IPS-20b (cell line): ENCODE results near the gene AGBL1.

Source experiments
- H3K27ac ChIP-seq: one replicate; pipeline ENCODE4 v1.5.1; 2013; ENCODE audit warnings: low read length
- H3K27me3 ChIP-seq: 2 replicates; pipeline ENCODE4 v1.6.1; 2013; ENCODE audit warnings: mild to moderate bottlenecking, low read length, inconsistent platforms; ENCODE audit not compliant: insufficient read depth
- H3K36me3 ChIP-seq: 2 replicates; pipeline ENCODE4 v1.6.1; 2013; ENCODE audit warnings: low read depth, mild to moderate bottlenecking, inconsistent platforms, low read length, moderate library complexity; ENCODE audit not compliant: insufficient read depth
- H3K4me1 ChIP-seq: 2 replicates; pipeline ENCODE4 v1.6.1; 2013; ENCODE audit warnings: mild to moderate bottlenecking, control low read depth, inconsistent platforms, low read length, moderate library complexity; ENCODE audit not compliant: insufficient read depth
- H3K4me3 ChIP-seq: 2 replicates; pipeline ENCODE4 v1.5.1; 2013; ENCODE audit warnings: mild to moderate bottlenecking, low read length, inconsistent platforms
- H3K9ac ChIP-seq: 2 replicates; pipeline ENCODE4 v1.6.1; 2013; ENCODE audit warnings: low read depth, mild to moderate bottlenecking, inconsistent platforms, low read length, moderate library complexity
- H3K9me3 ChIP-seq: 2 replicates; pipeline ENCODE4 v1.6.1; 2013; ENCODE audit warnings: mild to moderate bottlenecking, low read depth, low read length, inconsistent platforms; ENCODE audit not compliant: insufficient read depth

The AGBL1 gene

DNA sequence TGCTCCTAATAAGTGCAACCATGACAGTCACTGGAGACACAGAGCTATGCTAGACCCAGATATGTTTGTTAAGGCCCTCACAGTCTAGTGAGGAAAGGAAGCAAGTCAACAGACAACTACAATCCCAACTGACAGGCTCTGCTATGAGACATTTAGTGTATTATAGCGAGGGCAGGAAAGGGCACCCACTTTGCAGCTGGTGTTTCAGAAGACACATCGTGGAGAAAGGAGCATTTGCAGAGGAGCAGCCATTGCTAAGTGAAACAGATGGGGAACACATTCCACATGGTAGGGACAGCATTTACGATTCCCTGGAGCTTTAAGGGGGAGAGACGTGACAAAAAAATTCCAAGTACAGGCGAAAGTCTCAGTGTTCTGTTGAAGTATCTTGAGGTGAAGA lies 685.6 kb downstream of the AGBL1 start:
- Histone ChIP-seq H3K27ac (no peak overlapping the region), H3K4me1 (no peaks in the 10 kb centered on the region), H3K9ac (no peak overlapping the region), H3K9me3 (no peaks in the 10 kb centered on the region), H3K27me3 (no peaks in the 10 kb centered on the region), H3K4me3 (no peak overlapping the region), H3K36me3 (no peaks in the 10 kb centered on the region)

DNA sequence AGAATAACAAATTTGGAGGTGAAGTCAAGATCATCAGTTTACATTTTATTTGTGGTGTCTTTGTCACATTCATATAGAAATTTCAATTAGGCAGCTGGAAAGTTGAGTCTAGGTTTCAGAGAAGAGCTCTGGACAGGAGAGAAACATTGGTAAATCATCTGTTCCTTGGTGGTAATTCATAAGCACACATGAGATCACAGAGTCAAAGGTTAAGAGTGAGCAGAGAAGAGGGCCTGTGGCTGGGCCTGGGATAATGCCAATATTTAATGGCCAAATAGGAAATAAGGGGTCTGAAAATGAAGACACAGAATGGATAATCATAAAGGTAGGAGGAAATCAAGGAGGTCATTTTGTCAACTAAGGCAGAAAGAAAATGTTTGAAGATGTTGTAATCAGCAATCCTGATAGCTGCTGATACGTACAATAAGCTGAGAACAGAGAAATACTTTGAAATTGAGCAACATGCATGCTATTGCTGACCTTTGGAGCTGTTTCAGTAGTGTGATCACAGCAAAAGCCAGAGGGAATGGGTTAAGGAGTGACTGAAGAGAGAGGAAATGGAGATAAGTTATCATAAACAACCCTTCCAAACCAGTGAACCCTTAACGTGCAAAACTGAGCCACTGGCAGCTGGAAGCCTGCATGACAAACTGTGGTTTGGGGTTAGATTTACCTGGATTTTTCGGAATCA lies 692.8 kb downstream of the AGBL1 start:
- Histone ChIP-seq H3K36me3 (no peaks in the 10 kb centered on the region), H3K9me3 (no peaks in the 10 kb centered on the region), H3K9ac (no peak overlapping the region), H3K27me3 (no peaks in the 10 kb centered on the region), H3K4me3 (no peak overlapping the region), H3K27ac (no peak overlapping the region), H3K4me1 (no peaks in the 10 kb centered on the region)

DNA sequence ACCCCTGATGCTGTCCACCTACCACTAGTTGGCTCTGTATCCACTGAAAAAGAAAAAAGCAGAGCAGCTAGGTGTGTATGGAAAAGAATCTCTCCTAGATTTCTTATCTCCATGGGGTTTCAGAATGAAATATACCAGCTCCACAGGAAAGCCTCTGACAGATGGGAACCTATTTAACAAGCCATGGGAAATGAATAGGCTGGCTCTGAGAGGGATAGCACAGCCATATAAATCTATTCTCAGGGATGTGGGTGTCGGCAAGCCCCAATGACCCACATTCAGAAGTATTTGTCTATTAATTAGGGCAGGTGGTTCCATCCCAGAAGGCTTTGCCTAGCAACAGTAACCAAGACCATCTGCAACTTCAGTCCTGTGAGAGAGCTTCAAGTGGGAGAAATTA lies 694.1 kb downstream of the AGBL1 start:
- Histone ChIP-seq H3K27ac (no peak overlapping the region), H3K9ac (no peak overlapping the region), H3K4me1 (no peaks in the 10 kb centered on the region), H3K4me3 (no peak overlapping the region), H3K36me3 (no peaks in the 10 kb centered on the region), H3K27me3 (no peaks in the 10 kb centered on the region), H3K9me3 (no peaks in the 10 kb centered on the region)

DNA sequence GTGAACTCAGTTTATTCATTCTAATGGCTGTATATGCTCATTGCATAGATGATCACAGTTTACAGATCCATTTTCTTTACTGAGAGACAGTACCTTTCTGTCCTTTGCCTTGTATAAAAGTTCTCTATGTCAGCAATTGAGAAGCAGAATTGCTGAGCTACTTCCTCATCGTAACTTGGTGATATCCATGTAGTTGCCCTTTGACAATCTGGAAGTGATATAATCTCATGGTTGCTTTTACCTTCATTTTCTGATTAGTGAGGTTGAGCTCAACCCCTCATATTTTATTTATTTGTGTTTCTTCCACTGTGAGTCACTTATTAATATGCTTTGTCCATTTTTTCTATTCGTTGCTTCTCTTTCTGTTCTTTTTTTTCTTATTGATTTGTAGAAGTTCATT lies 696.5 kb downstream of the AGBL1 start:
- Histone ChIP-seq H3K9me3 (no peaks in the 10 kb centered on the region), H3K27ac (no peak overlapping the region), H3K27me3 (no peaks in the 10 kb centered on the region), H3K36me3 (no peaks in the 10 kb centered on the region), H3K4me3 (no peak overlapping the region), H3K9ac (no peak overlapping the region), H3K4me1 (no peaks in the 10 kb centered on the region)

DNA sequence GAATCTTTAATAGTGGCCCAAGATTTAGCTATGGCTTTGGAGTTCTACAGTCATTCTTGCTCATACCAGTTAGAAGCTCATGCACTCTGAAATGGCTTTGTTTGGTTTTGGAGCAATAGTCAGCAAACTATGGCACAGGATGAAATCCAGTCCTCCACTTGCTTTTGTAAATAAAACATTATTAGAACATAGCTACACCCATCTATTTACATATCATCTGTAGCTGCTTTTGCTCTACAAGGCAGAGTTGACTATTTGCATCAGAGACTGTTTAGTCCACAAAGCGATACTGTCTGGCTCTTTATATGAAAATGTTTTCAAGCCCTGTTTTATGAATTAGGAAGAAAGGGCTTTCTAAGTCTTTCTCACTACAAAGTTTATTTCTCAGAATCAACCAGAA lies 716.9 kb downstream of the AGBL1 start:
- Histone ChIP-seq H3K27ac (no peak overlapping the region), H3K9ac (no peak overlapping the region), H3K4me1 (no peaks in the 10 kb centered on the region), H3K9me3 (no peaks in the 10 kb centered on the region), H3K4me3 (no peak overlapping the region), H3K36me3 (no peaks in the 10 kb centered on the region), H3K27me3 (no peaks in the 10 kb centered on the region)

DNA sequence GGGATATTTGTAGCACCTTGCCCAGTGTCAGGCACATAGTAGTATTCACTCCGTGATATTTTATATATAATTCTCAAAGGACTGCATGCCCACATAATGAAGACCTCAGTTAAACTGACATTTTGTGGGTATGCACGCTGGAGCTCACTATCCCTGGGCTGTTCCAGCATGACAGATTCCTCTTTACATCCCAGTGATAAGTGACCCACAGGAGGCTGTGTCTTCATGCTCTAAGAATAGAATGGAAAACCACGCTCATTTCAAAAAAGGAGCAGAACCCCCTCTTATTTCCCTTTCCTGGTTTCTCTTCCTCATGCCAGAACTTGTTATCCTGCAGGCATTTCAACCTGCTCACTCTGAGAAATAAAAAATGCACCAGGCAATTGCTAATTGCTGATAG lies 717.5 kb downstream of the AGBL1 start:
- Histone ChIP-seq H3K36me3 (no peaks in the 10 kb centered on the region), H3K4me1 (no peaks in the 10 kb centered on the region), H3K27me3 (no peaks in the 10 kb centered on the region), H3K9me3 (no peaks in the 10 kb centered on the region), H3K9ac (no peak overlapping the region), H3K4me3 (no peak overlapping the region), H3K27ac (no peak overlapping the region)

DNA sequence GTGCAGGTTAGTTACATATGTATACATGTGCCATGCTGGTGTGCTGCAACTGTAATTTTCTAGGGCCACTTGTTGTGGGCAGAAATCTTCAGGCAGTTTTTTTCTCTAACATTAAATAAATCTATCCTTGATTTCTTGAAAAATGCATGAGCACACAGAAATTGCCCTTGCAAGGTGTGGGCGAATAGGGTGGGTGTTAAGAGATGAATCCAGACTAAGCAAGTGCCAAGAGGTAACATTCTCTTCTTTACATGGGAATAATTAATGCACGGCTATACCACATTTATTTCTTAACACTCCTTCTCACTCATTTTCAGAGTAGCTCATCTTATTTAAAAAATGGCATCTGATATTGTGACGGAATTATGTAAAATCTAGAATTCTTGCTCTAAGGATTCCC lies 719.6 kb downstream of the AGBL1 start:
- Histone ChIP-seq H3K27me3 (no peaks in the 10 kb centered on the region), H3K9me3 (no peaks in the 10 kb centered on the region), H3K4me3 (no peak overlapping the region), H3K27ac (no peak overlapping the region), H3K36me3 (no peaks in the 10 kb centered on the region), H3K4me1 (no peaks in the 10 kb centered on the region), H3K9ac (no peak overlapping the region)

DNA sequence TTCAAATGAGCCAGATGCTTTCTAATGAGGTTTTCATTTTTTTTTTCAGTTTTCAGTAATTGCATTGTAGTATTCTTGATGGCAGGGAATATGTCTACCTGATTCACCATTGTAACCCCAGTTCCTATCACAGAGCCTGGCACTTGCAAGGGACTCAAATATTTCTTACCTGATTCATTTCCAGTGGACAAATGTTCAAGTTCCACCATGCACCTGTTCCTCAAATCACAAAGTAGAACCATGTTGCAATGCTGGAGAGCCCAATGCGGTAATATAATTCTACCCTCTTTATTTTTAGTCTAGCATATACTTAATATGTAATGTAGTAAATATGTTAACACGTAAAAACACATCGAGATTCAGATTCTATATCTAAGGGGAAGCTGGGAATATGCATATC lies 722.6 kb downstream of the AGBL1 start:
- no peaks in the 10 kb centered on the region for H3K4me1 ChIP-seq
- H3K9me3 ChIP-seq, result no peaks in the 10 kb centered on the region
- no peak overlapping the region for H3K9ac ChIP-seq
- no peak overlapping the region for H3K27ac ChIP-seq
- H3K27me3 ChIP-seq, result no peaks in the 10 kb centered on the region
- H3K4me3 ChIP-seq, result no peak overlapping the region
- H3K36me3 ChIP-seq, result no peaks in the 10 kb centered on the region

DNA sequence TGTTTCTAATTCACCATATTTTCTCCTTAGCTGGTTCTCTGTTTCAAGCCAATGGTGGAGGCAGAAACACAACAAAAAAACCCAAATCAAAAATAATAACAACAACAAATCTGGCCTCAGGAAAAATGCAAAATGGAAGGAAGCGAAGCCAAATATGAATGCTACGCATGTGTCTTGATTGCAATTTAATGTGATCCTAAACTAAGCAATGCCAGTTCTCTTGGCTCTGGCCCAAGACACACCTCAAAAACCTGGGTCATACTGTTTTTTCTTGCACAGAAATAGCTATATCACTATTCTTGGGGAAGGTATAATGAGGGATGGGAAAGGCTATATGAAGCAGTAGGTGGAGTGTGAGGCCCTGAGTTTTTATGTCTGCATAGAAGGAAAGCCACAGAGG lies 724.7 kb downstream of the AGBL1 start:
- Histone ChIP-seq H3K36me3 (no peaks in the 10 kb centered on the region), H3K27ac (no peak overlapping the region), H3K4me3 (no peak overlapping the region), H3K27me3 (no peaks in the 10 kb centered on the region), H3K9me3 (no peaks in the 10 kb centered on the region), H3K4me1 (no peaks in the 10 kb centered on the region), H3K9ac (no peak overlapping the region)

DNA sequence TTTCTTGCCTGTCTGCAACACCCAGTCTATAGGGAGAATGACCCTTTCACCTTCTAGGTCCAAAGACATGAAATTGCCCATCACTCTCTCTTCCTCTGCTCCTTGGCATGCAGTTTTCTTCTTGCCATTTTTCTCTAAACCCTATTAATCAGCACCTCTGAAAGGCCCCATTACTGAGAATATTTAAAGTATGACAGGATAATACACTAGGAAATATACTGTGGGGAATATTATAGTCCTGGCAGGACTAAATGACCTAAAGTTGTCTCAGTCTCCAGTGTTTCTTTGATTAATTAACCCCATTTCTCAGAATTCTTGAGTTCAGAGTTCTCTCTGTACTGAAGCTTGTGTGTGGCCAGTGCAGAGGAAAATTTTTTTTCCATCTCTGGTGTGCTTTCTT lies 730.7 kb downstream of the AGBL1 start:
- H3K9ac ChIP-seq, result no peak overlapping the region
- H3K36me3 ChIP-seq, result no peaks in the 10 kb centered on the region
- no peaks in the 10 kb centered on the region for H3K27me3 ChIP-seq
- H3K4me3 ChIP-seq, result no peak overlapping the region
- H3K9me3 ChIP-seq, result no peaks in the 10 kb centered on the region
- H3K4me1 ChIP-seq, result no peaks in the 10 kb centered on the region
- no peak overlapping the region for H3K27ac ChIP-seq

DNA sequence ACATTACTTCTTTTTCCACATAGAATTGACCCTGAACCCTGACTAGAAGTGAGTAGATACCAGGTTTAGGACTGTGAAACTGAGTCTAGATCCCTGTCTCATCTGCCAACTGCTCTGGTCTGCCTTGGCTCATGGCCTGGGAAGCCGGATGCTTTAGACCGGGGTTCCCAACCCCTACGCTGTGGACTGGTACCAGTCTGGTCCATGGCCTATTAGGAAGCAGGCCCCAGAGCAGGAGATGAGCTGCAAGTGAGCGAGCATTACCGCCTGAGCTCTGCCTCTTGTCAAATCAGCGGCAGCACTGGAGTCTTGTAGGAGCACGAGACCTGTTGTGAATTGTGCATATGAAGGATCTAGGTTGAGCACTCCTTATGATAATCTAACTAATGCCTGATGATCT lies 734.2 kb downstream of the AGBL1 start:
- Histone ChIP-seq H3K9me3 (no peaks in the 10 kb centered on the region), H3K4me1 (no peaks in the 10 kb centered on the region), H3K27ac (no peak overlapping the region), H3K36me3 (no peaks in the 10 kb centered on the region), H3K4me3 (no peak overlapping the region), H3K27me3 (no peaks in the 10 kb centered on the region), H3K9ac (no peak overlapping the region)

DNA sequence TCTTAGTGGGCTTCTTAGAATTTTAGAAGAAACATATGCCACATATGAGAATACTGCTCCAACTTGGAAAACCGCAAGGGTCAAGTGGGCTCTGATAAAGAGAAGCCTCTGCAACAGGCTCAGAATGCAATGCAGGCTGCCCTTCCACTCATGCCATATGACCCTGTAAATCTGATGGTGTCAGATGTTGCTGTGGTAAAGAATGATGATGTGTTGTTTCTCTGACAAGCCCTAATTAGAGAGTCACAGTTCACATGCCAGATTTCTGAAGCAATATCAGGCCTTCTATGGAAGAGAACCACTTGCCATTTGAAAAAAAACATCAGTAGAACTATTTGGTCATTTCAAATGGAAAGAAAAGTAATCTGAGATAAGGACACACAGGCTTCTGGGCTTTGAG lies 749.6 kb downstream of the AGBL1 start:
- Histone ChIP-seq H3K27me3 (no peaks in the 10 kb centered on the region), H3K9me3 (peaks cover 4% of the 10 kb centered on the region), H3K4me1 (no peaks in the 10 kb centered on the region), H3K36me3 (no peaks in the 10 kb centered on the region), H3K27ac (no peak overlapping the region), H3K9ac (no peak overlapping the region), H3K4me3 (no peak overlapping the region)
